Germinal center (tissue), 1 donor: ENCODE results near the gene KCNQ2.
A peak's percentile ranks its signal among the peaks of the same experiment; 100 is the strongest.

Source experiments
- DNase-seq: peaks from one replicate; pipeline ENCODE4 v3.0.0; 2012; ENCODE audit warnings: mixed read lengths, low spot score

KCNQ2 gene

DNA sequence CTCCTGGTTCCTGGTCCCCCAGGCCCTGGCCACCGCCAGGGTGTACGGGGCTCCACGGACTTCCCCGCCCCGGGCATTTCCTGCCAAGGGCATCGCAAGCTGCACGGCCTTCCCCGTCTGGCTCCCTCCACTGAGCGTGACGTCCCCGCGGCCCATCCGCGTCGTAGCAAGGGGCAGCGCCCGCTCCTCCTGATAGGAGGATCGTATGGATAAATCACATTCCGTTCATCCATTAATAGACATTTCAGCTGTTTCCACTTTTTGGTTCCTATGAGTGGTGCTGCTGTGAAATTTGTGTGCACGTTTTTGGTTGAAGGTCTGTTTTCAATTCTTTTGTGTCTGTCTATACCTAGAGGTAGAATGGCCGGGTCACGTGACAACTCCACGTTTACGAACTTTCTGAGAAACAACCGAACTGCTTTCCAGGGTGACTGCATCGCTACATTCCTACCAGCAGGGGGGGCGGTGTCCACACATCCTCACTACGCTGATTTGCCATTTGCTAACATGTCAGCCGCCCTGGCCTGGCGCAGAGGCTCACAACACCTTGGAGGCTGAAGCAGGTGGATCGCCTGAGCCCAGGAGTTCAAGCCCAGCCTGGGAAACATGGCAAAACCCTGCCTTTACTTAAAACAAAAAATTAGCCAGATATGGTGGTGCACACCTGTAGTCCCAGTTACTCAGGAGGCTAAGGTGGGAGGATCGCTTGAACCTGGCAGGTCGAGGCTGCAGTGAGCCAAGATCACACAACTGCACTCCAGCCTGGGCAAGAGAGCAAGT is 37.7 kb downstream of the KCNQ2 start:
- DNase-seq: peak; percentile 85

DNA sequence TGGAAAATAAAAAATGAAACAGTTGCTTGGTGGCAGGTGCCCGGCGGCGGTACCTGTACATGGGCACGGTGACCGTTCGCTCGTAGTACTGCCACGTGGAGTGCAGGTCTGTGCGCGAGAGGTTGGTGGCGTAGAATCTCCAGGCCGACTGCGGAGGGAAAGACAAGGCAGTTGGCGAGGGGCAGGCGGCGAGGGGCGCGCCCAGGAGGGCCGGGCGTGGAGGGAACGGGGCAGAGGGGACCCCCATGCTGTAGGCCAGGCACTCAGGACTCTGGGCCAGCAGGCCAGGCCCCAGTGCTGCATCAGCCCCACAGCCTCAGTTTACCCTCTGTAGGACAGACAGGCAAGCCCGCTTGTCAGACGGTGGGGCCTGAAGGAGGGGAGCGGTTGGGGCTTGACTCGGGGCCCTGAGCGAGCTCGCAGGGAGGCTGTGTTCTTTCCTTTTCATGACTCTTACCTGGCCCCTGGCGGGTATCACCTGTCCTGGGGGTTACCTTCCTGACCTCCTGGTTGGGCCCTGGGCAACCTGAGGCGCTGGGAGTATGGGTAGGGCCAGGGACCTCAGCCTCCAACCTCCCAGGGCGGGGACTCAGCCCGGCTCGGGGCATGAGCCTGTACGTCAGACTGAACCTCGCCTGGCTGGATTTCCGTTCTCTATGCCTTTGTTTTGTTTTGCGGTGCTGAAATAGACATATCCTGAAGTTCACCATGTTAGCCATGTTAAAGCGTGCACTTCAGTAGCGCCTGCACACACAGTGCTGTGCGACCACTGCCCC is 38.5 kb downstream of the KCNQ2 start:
- DNase-seq: no peak

DNA sequence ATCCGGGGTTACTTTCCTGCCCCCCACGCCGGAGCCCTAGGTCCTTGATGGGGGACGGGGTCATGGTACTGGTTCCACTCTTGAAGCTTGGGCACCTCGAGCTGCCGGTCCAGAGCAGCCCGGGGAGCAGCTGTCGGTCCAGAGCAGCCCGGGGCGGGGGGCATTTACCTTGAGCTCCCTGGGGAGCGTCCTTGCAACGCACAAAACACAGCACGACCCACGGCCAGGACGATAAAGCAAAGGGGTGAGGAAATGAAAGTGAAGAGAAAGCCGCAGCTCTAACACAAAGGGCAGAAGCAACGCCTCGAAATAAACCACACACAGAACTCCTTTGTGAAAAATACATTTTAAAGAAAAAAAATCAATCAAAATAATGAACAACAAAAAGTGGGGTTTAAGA is 39.1 kb downstream of the KCNQ2 start:
- no peak for DNase-seq

DNA sequence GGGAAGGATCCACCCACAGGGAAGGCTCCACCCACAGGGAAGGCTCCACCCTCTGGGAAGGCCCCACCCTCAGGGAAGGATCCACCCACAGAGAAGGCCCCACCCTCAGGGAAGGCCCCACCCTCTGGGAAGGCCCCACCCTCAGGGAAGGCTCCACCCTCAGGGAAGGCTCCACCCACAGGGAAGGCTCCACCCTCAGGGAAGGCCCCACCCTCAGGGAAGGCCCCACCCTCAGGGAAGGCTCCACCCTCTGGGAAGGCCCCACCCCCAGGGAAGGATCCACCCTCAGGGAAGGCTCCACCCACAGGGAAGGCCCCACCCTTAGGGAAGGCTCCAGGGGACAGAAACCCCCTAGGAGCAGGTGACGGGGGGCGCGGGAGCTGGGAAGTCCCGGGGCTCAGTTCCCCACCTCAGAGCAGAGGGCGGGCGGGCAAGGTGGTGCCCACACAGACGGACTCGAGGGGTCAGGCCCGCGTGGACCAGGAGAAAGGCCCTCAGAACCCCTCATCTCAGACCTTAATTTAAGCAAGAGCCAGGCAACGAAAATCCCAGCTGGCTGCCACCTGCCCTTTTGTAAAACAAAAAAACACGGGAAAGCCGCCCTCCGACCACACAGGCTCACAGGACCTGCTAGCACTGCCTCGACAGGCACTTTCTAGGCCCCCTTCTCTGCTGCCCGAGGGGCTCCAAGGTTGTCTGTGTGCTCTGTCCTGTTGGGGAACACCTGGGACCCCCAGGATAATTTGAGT is 39.7 kb downstream of the KCNQ2 start:
- DNase-seq: no peak

- no peak for DNase-seq
Observed at GRCh38 chr20:63431944-63432343, 40.5 kb downstream of the KCNQ2 start.

- DNase-seq: no peak
Observed at GRCh38 chr20:63430891-63431290, 41.6 kb downstream of the KCNQ2 start.

DNA sequence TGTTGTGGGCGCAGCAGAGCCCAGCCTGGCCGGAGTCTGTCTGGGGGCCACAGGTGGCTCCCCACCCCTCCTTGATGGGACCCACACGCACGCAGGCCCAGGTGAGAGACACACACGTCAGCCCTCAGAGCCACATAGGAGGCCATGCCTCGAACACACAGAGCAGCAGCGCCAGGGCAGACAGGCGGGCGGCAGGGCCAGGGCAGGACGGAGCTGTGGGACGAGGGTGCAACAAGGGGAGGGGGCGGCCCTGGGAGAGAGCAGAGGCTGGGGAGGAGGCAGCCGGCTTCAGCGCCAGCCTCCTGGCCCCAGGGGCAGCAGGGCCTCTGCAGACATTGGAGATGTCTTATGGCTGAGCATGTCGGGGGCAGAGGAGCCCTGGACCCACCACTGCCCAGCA is 42.5 kb downstream of the KCNQ2 start:
- DNase-seq: no peak

DNA sequence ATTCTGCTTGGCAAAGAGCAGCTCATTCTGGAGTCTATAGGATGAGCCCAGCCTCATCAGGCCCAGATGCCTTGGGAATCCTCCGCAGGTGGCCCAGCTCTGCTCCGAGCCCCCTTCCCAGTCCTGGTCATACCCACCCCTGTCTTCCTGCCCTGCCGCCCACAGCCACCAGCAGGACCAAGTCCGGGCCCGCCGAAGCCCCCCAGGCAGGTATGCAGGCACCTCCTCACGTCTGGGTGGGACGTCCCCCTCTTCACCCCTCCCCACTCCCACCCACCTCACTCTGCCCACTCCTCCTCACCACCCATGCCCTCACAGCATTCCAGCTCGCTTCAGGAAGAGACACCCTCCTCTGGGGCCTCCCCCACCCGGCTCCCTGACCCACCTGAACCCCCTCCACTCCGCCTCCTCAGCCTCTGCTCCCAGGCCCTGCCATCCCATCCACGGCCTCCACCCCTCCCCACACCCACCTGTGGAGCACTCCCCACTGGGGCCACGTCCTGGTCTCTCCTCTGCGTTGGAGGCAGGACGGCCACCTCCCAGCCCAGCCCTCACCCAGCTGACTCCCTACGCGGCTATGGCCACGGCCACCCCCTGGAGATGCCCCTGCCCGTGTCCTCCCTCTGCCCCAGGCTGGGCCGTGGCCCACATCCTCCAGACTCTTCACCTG is 43.4 kb downstream of the KCNQ2 start:
- DNase-seq: no peak

GRCh38 chr20:63427724-63428330 is 44.6 kb downstream of the KCNQ2 start:
- DNase-seq: no peak

GRCh38 chr20:63427206-63427605 is 45.2 kb downstream of the KCNQ2 start:
- no peak for DNase-seq

DNA sequence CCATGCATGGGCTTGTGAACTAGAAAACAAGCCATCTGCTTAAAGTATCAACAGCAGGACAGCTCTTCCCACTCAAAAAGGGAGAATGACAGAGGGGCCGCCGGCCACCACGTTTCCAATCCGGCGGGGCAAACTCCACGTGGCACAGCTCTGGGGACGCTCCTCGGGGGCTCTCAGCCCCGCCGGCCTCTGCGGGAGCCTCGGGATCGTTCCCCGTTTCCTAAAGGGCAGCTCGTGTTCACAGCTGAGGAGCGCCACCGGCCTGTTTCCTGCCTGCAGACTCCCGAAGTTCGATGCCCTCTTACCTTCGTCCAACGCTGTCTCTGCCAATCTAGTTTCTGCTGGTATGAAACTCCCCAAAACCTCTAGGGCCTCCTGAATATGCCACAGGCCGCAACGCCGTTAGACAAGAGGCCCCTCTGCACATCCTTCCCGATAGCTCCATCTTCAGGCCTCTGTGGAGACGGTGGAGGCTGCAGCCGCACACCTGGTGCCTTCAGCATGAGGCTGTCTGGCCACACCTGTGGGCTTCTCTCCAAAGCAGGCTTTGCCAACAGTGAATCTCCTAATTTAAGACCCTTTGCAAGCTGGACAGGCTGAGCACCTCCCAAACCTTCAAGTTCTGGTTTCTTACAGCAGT is 46.5 kb downstream of the KCNQ2 start:
- no peak for DNase-seq

DNA sequence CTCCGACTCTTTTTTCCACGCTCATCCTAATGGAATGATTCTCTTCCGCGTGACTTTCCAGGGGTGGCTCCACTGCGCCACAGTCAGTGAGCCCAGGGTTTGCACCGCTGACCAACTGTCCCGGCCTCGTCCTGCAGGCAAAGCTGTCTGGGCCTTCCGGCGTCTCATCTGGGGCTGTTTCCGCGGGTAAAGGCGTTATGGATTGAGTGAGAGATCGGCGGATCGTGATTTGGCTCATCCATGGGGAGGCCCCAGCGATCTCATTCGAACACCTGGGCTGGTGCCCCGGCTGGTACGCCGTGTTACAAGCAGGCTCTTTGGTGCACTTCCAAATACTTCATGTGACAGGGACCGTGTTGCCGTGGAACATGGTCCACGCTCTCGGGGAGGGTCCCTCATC is 47.8 kb downstream of the KCNQ2 start:
- no peak for DNase-seq

- no peak for DNase-seq
Observed at GRCh38 chr20:63423751-63424150, 48.7 kb downstream of the KCNQ2 start.

DNA sequence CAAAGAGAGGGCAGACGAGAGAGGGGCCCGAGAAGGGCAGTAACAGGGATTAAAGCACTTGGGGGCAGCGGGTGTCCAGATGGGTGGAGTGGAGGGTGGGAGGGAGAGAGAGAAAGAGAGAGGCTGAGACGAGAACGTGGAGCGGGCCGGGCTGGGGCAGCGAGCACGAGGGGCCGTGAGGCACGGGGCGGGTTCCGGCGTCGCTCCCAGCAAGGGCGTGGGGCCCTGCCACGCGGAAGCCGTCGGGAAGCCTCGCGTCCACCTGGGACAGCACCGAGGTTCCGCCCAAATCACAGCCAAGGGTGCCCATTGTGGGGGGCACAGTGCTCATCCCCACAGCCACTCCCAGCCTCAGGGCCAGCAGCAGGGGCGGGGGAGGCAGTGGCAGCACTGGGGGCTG is 49.8 kb downstream of the KCNQ2 start:
- no peak for DNase-seq

- no peak for DNase-seq
Observed at GRCh38 chr20:63421913-63422312, 50.5 kb downstream of the KCNQ2 start.

DNA sequence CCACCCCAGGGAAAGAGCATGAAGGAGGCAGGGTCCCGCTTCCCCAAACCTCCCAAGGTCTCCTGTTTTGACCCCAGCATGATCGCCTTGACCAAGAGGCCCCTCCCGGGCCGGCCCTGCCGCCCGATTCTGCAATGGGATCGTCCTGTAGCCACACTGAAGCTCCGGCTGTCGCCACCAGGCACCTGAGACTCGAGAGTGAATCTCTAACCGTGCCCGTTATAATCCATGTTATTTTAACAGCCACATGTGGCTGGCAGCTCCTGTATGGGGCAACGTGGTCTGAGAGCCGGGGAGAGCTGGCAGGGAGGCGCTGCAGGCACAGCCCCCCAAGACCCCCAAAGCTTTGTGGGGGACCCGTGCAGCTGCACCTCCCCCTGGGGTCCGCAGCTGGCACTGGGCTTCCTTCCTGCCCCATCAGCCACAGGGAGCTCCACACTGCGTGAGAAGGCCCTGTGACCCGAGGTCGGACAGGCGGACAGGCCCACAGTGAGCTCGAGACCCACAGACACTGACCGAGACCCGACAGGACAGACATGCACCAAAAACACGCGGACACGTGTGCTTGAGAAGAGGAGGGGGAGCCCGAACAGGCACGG is 51.3 kb downstream of the KCNQ2 start:
- no peak for DNase-seq

DNA sequence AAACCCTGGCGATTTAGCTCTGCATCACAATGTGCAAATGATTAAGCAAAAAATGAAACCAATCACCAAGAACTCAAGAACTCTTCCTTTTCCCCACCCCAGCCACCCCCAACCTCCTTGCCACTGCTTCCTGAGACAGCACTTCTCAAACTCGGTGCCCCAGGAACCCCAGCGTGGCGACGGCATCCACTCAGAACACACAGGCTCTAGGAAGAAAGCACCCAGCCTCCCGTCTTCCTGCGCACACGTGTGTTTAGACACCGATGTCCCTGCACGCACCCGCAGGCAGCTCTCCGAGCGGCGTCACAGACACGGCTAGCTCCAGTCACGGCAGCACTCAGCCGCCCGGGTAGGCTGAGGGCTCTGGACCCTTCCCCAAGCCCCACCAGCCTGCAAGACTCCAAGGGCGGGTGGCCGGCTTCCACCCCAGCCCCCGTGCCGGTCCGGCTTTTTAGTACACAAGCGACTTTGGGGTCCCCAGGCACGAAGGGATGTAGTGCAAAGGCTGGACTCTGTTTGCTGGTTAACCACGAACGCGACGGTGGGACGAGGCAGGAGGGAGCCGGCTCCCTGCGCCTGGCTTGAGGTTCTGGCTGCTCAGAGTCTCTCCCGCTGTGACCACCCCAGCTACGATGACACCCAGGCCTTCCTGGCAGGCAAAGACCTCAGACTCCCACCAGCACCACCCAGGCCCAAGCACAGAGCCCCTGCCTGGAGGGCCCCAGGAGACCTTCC is 51.9 kb downstream of the KCNQ2 start:
- DNase-seq: no peak

DNA sequence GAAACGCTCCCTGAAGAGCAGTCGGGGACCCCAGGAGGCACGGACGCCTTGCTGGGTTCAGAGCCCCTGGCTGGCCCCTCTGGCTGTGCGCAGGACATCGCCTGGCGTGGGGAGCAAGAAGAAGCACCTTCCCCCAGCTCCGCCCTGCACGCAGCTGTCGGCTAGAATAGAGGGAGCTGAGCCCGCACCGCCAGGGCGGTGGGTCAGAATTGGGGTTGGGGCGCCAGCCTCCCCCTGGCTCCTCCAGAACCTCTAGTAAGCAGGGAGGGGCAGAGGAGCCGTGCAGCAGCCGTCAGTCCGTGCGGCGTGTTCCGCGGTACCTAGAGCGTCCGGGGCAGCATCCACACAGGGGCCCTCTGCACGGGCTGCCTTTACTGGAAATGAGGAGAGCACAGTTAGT is 53.2 kb downstream of the KCNQ2 start:
- no peak for DNase-seq

DNA sequence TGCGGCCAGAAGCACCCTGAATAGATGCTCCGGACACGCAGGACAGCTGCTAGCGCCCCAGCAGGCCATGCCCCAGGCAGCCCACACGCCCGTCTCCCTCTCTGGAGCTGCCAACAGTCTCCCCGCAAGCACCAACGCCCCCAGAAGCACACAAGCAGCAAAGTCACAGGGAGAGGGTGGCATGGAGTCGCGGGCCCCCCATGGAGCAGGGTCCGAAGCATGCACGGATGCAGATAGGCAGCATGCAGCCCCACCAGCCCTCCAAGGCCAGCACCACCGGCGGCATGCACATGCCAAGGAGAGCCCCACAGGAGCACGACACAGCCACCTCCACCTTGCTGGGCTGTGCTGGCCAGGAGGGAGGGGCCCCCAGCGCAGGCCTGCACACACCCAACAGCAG is 53.8 kb downstream of the KCNQ2 start:
- DNase-seq: no peak

DNA sequence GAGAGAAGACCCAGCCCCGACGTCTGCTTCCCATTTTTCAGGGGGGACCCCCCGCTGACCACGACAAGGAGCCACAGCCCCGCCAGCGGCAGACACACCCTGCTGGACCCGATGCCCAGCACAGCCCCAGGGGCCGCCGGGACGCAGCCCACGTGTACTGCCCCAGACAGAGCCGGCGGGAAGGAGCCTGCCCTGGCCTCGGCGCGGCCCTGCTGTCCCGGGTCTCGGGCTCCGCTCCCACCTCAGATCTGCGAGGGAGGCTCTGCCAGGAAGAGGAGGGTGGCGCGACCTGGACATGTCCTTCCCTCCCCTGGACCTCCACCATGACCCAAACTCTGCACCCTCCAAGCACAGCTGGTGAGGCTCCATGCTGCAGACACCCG is 54.7 kb downstream of the KCNQ2 start:
- no peak for DNase-seq
